Transverse colon (tissue), 4 donors: ENCODE measurements around the gene CEP44. TPM values are rescaled to one million over a fixed set of nuclear protein-coding genes. Genes with fewer than 3 reads are reported as not detected.

Experiments used
- DNase-seq: peaks from one replicate; pipeline ENCODE4 v3.0.0-alpha.2; 2019
- H3K27ac ChIP-seq, 4 donors: fragments of 200-600 bp; sonication (generic); 2 replicates each; pipeline ENCODE4 v1.5.1; 2016 to 2018; ENCODE audit warnings: inconsistent platforms in 4 of 4
- H3K27me3 ChIP-seq: fragments of 200-600 bp; sonication (generic); 2 replicates; pipeline ENCODE4 v1.5.1; 2017; ENCODE audit warnings: inconsistent platforms
- H3K36me3 ChIP-seq, 4 donors: fragments of 200-600 bp; sonication (generic); 2 replicates each; pipeline ENCODE4 v1.5.1; 2017 to 2019; ENCODE audit warnings: inconsistent platforms in 4 of 4
- H3K4me1 ChIP-seq, 4 donors: fragments of 200-600 bp; sonication (generic); 2 replicates each; pipeline ENCODE4 v1.5.1; 2017 to 2020; ENCODE audit warnings: inconsistent platforms in 4 of 4
- H3K4me3 ChIP-seq, 4 donors: fragments of 200-600 bp; sonication (generic); 1 replicate in 1 of 4; 2 replicates in 3 of 4; pipeline versions ENCODE4 v1.5.1 to v1.6.1; 2017 to 2019; ENCODE audit warnings: inconsistent platforms in 4 of 4
- H3K9me3 ChIP-seq, 2 donors: fragments of 200-600 bp; sonication (generic); 2 replicates each; pipeline ENCODE4 v1.5.1; 2017 to 2019; ENCODE audit warnings: inconsistent platforms in 2 of 2
- CTCF ChIP-seq, 5 experiments: fragments of 200-600 bp in 3 of 5; fragments of 450-650 bp in 2 of 5; sonication (generic) in 3 of 5; IDR thresholded peaks; 1 replicate in 2 of 5; 2 replicates in 3 of 5; pipeline ENCODE4 v1.5.1; 2016 to 2017; ENCODE audit warnings: antibody characterized with exemption in 5 of 5, inconsistent platforms in 3 of 5, mild to moderate bottlenecking in 2 of 5, moderate library complexity in 1 of 5
- EP300 ChIP-seq: sonication (generic); formaldehyde crosslinking; IDR thresholded peaks from one replicate; pipeline ENCODE4 v1.6.1; 2017; ENCODE audit warnings: antibody characterized with exemption, low read depth
- POLR2A ChIP-seq: fragments of 450-650 bp; IDR thresholded peaks from one replicate; pipeline ENCODE4 v1.6.1; 2016; ENCODE audit warnings: antibody characterized with exemption, mild to moderate bottlenecking, moderate library complexity
- POLR2AphosphoS5 ChIP-seq, 3 donors: sonication (generic); formaldehyde crosslinking; IDR thresholded peaks; one replicate each; pipeline ENCODE4 v1.6.1; 2016; ENCODE audit warnings: antibody characterized with exemption in 3 of 3
- WGBS, 2 donors: methylation state at CpG; one replicate each; pipeline ENCODE4 v1.1.5; 2018; ENCODE audit warnings: low coverage in 1 of 2; 5-methylcytosine and 5-hydroxymethylcytosine counted together
- in situ Hi-C, 4 donors: fragments of 200-750 bp; cut with MboI; loops; one replicate each; pipeline versions ENCODE4 v1.15.0 to v1.15.1; 2017; ENCODE audit warnings: low sequenced_read_pairs in 3 of 4, low pct_ligation_motif_present in 1 of 4, low pct_unique_long_range_greater_than_20kb in 1 of 4
- intact Hi-C: fragments of 100-400 bp; cut with DNase I; formaldehyde crosslinking; loops from one replicate; pipeline ENCODE4 v1.15.1; 2023; ENCODE audit warnings: low total_unique reads
- total RNA-seq, 4 donors: library from RNA; depleted of rRNA; stranded (reverse); fragments of >200 nt; gene quantifications; one replicate each; pipeline ENCODE4 v1.1.0, GENCODE V29; 2016

The CEP44 gene
- total RNA-seq, 4 donors from 2014 or later = 13.5 to 40.6 (median 24.4) TPM

- no peaks in the 10 kb centered on the region for H3K36me3 ChIP-seq
- peaks cover 4% of the 10 kb centered on the region for H3K27me3 ChIP-seq
- no peaks in the 10 kb centered on the region for H3K9me3 ChIP-seq
- no peak overlapping the region for H3K4me3 ChIP-seq
- H3K27ac ChIP-seq = no peak overlapping the region
- no peaks in the 10 kb centered on the region for H3K4me1 ChIP-seq
- WGBS, 2 donors = 55 to 60% methylated on average over 5 of the region's 5 CpGs
- TF ChIP-seq CTCF (IDR thresholded peaks at IDR 0.05) (no peak), POLR2AphosphoS5 (IDR thresholded peaks at IDR 0.05) (no peak), POLR2A (no peak), EP300 (no peak)
- no peak for DNase-seq
- in situ Hi-C loops (loop anchor here in 1 of 4 donors (25.0 kb wide), 1 partner anchor 1185 kb away; no protein-coding TSS in a partner anchor), intact Hi-C loops (no loop called here)
Measured at GRCh38 chr4:174352061-174352819, 68.5 kb downstream of the CEP44 start.

- intact Hi-C loops (no loop called here), in situ Hi-C loops (loop anchor here in 1 of 4 donors (25.0 kb wide), 1 partner anchor 1180 kb away; no protein-coding TSS in a partner anchor)
- Histone ChIP-seq H3K4me1 (no peaks in the 10 kb centered on the region), H3K9me3 (no peaks in the 10 kb centered on the region), H3K27me3 (peaks cover 4% of the 10 kb centered on the region), H3K36me3 (no peaks in the 10 kb centered on the region), H3K27ac (no peak overlapping the region), H3K4me3 (no peak overlapping the region)
- WGBS, 2 donors = 78 to 82% methylated on average over 2 to 4 of the region's 4 CpGs
- DNase-seq = no peak
- TF ChIP-seq EP300 (no peak), CTCF (IDR thresholded peaks at IDR 0.05) (no peak), POLR2A (no peak), POLR2AphosphoS5 (IDR thresholded peaks at IDR 0.05) (no peak)
Measured at GRCh38 chr4:174357321-174357720, 73.6 kb downstream of the CEP44 start.

- intact Hi-C loops (no loop called here), in situ Hi-C loops (loop anchor here in 1 of 4 donors (25.0 kb wide), 1 partner anchor 1179 kb away; no protein-coding TSS in a partner anchor)
- WGBS, 2 donors = 78% methylated on average over 1 of the region's 1 CpG; no CpG with 5 or more reads in 1 of the 2 donors
- no peaks in the 10 kb centered on the region for H3K4me1 ChIP-seq
- no peaks in the 10 kb centered on the region for H3K9me3 ChIP-seq
- H3K27ac ChIP-seq = no peak overlapping the region
- DNase-seq = no peak
- no peaks in the 10 kb centered on the region for H3K36me3 ChIP-seq
- no peak for TF ChIP-seq CTCF (IDR thresholded peaks at IDR 0.05)
- peaks cover 4% of the 10 kb centered on the region for H3K27me3 ChIP-seq
- H3K4me3 ChIP-seq = no peak overlapping the region
Measured at GRCh38 chr4:174358410-174358809, 74.7 kb downstream of the CEP44 start.

- Histone ChIP-seq H3K9me3 (no peaks in the 10 kb centered on the region), H3K27ac (no peak overlapping the region), H3K4me3 (no peak overlapping the region), H3K36me3 (no peaks in the 10 kb centered on the region), H3K4me1 (no peaks in the 10 kb centered on the region), H3K27me3 (peaks cover under 1% of the 10 kb centered on the region)
- WGBS, 2 donors = 68 to 80% methylated on average over 1 of the region's 1 CpG
- DNase-seq = no peak
- intact Hi-C loops = no loop called here
- TF ChIP-seq POLR2A = no peak
- no peak for TF ChIP-seq CTCF (IDR thresholded peaks at IDR 0.05)
- TF ChIP-seq POLR2AphosphoS5 (IDR thresholded peaks at IDR 0.05) = no peak
- no peak for TF ChIP-seq EP300
- in situ Hi-C loops = loop anchor here in 1 of 4 donors (25.0 kb wide), 1 partner anchor 1178 kb away; no protein-coding TSS in a partner anchor
Measured at GRCh38 chr4:174358829-174359228, 75.1 kb downstream of the CEP44 start.
